ENCODE data around the gene NRXN3. TPM values are rescaled to one million over a fixed set of nuclear protein-coding genes. Genes with fewer than 3 reads are reported as not detected.

NRXN3 gene
- total and polyA plus RNA-seq, 2 experiments from 2014 or later, result 0.08 to 0.11 TPM

DNA sequence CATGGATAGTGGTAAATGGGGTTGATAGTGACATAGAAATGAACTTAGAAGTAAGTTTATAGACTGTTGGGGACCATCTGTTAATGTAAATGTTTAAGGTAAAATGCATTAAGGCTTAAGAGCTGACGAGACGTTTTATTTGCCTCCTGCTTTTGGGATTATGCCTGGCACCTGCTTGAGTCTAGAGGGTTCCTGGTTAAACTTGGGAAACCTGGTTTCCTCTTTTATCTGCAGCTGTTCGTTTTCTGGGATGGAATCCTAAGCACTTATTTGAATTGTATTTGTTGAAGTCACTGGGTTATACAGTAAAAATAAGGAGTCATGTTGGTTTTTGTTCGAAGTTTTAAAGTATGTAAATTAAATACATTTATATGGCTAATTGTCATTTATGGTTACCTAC is 914.7 kb downstream of the NRXN3 start:
- no peak overlapping the region for H2AFZ ChIP-seq
- DNase-seq, result no peak
- no peaks in the 10 kb centered on the region for H4K20me1 ChIP-seq (ENCODE audit: insufficient read depth)
- no peak overlapping the region for H3K27ac ChIP-seq
- 17 to 20% methylated on average over 4 of the region's 4 CpGs for WGBS, 2 experiments (ENCODE audit: low coverage in 1 of 2, low lambda C conversion rate in 2 of 2, missing lambda C conversion rate in 2 of 2)
- no peaks in the 10 kb centered on the region for H3F3A ChIP-seq (ENCODE audit: insufficient read depth)
- H3K9me3 ChIP-seq (ENCODE audit: low read depth), result no peaks in the 10 kb centered on the region
- no peaks in the 10 kb centered on the region for H3K9me2 ChIP-seq (ENCODE audit: insufficient read depth)
- H3K9ac ChIP-seq, result no peak overlapping the region
- no peaks in the 10 kb centered on the region for H3K4me1 ChIP-seq (ENCODE audit: insufficient read depth)
- no peaks in the 10 kb centered on the region for H3K36me3 ChIP-seq (ENCODE audit: low read depth)
- no peaks in the 10 kb centered on the region for H3K79me2 ChIP-seq (ENCODE audit: insufficient read depth)
- H3K4me3 ChIP-seq, result no peak overlapping the region
- TF ChIP-seq EZH2 (IDR thresholded peaks at IDR 0.05; ENCODE audit: insufficient read depth, poor library complexity, severe bottlenecking), result no peak
- no peak for TF ChIP-seq EZH2phosphoT487 (IDR thresholded peaks at IDR 0.05; ENCODE audit: insufficient read depth, low read depth)
- no peak overlapping the region for H3K4me2 ChIP-seq (ENCODE audit: unreplicated experiment)
- in situ Hi-C loops (cut with MboI), result no loop called here
- no peaks in the 10 kb centered on the region; the same call in 1 of the 2 replicates for H3K27me3 ChIP-seq (replicated peaks; ENCODE audit: insufficient read depth)

DNA sequence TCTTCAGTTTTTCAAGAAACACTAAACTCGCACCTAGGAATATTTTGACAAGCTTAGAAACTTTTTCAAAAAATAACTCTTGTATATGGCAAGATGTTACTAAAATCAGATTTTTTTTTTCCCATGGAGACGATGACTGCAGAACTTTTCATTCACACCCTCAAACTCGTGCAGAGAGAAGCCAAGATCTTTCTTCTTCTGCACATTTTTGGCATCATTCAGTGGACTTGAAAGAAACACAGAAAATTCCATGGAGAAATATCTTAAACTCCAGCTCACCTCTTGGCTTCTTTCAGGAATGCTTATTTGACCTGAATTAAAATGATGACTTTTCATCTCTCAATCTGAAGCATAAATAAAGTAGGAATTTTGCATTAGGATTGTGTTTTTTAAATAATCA is 919.4 kb downstream of the NRXN3 start:
- no peaks in the 10 kb centered on the region for H4K20me1 ChIP-seq (ENCODE audit: insufficient read depth)
- H3K9me3 ChIP-seq (ENCODE audit: low read depth), result no peaks in the 10 kb centered on the region
- H3K27me3 ChIP-seq (replicated peaks; ENCODE audit: insufficient read depth), result no peaks in the 10 kb centered on the region; the same call in 1 of the 2 replicates
- no peak for DNase-seq
- in situ Hi-C loops (cut with MboI), result no loop called here
- H3K4me1 ChIP-seq (ENCODE audit: insufficient read depth), result no peaks in the 10 kb centered on the region
- H3K9me2 ChIP-seq (ENCODE audit: insufficient read depth), result no peaks in the 10 kb centered on the region
- H3K27ac ChIP-seq, result no peak overlapping the region
- H3K79me2 ChIP-seq (ENCODE audit: insufficient read depth), result no peaks in the 10 kb centered on the region
- 7 to 8% methylated on average over 3 of the region's 3 CpGs for WGBS, 2 experiments (ENCODE audit: low coverage in 1 of 2, low lambda C conversion rate in 2 of 2, missing lambda C conversion rate in 2 of 2)
- H3K4me3 ChIP-seq, result no peak overlapping the region
- H3K4me2 ChIP-seq (ENCODE audit: unreplicated experiment), result no peak overlapping the region
- no peaks in the 10 kb centered on the region for H3F3A ChIP-seq (ENCODE audit: insufficient read depth)
- no peak overlapping the region for H2AFZ ChIP-seq
- H3K9ac ChIP-seq, result no peak overlapping the region
- H3K36me3 ChIP-seq (ENCODE audit: low read depth), result no peaks in the 10 kb centered on the region
- no peak for TF ChIP-seq EZH2phosphoT487 (IDR thresholded peaks at IDR 0.05; ENCODE audit: insufficient read depth, low read depth)

DNA sequence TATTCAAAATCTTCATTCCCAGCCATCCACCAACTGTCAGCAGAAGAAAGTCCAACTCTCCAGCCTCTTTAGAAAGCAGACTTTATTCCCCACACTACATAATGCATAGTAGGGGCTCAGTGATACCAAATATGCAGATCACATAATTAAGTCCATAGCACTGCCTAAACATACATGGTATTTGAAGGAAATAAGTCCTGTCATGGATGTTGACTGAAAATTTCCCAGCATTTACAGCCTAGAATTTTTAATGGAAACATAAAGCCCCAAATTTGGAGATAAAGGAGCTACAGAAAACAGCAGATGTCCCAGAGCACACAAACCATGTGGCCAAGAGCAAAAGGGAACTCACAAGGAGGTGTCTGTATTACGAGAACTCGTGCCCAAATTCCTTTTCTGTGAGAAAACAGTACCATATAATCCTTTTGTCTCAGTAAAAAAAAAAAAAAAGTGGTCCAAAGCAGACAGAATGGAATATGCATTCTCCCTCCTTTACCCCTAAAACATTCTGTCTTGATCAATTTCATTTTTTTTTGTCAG is 920.5 kb downstream of the NRXN3 start:
- no peak overlapping the region for H3K4me2 ChIP-seq (ENCODE audit: unreplicated experiment)
- no peak for TF ChIP-seq EZH2 (IDR thresholded peaks at IDR 0.05; ENCODE audit: insufficient read depth, poor library complexity, severe bottlenecking)
- no peak for TF ChIP-seq EZH2phosphoT487 (IDR thresholded peaks at IDR 0.05; ENCODE audit: insufficient read depth, low read depth)
- 0 to 4% methylated on average over 2 of the region's 2 CpGs for WGBS, 2 experiments (ENCODE audit: low coverage in 1 of 2, low lambda C conversion rate in 2 of 2, missing lambda C conversion rate in 2 of 2)
- H3K27ac ChIP-seq, result no peak overlapping the region
- in situ Hi-C loops (cut with MboI), result no loop called here
- H3K9ac ChIP-seq, result no peak overlapping the region
- no peaks in the 10 kb centered on the region for H3K79me2 ChIP-seq (ENCODE audit: insufficient read depth)
- H3K27me3 ChIP-seq (replicated peaks; ENCODE audit: insufficient read depth), result no peaks in the 10 kb centered on the region; the same call in 1 of the 2 replicates
- H3K4me1 ChIP-seq (ENCODE audit: insufficient read depth), result no peaks in the 10 kb centered on the region
- no peaks in the 10 kb centered on the region for H3F3A ChIP-seq (ENCODE audit: insufficient read depth)
- no peaks in the 10 kb centered on the region for H3K9me2 ChIP-seq (ENCODE audit: insufficient read depth)
- H3K9me3 ChIP-seq (ENCODE audit: low read depth), result no peaks in the 10 kb centered on the region
- no peak overlapping the region for H2AFZ ChIP-seq
- no peak overlapping the region for H3K4me3 ChIP-seq
- no peak for DNase-seq
- H4K20me1 ChIP-seq (ENCODE audit: insufficient read depth), result no peaks in the 10 kb centered on the region
- H3K36me3 ChIP-seq (ENCODE audit: low read depth), result no peaks in the 10 kb centered on the region

DNA sequence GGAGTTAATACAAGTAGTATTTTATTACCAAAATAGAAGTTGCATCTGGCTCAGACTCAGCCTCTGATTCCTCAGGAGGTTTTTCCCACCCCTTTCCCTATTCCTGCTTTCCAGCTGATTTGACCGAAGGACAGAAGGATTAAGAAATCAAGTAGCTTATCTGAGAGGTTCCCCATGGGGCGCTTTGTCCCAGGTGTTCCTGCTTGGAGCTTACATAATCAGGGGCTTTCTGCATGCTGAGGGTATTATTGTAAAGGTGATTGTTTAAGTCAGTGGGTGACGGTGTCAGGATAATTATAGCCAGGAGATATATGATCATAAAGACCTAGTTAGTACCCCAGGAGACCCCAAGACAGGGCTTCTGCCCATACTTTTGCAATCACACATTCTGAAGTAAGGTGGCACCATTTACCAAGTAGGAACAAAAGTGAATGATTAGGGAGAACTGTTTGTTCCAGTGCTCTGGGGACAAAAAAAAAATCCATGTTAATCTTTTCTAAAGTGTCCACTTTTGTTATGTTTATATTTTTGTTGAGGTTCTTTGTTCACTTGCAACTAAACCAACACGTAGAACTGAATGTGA is 921.3 kb downstream of the NRXN3 start:
- Histone ChIP-seq H3K9me2 (ENCODE audit: insufficient read depth) (no peaks in the 10 kb centered on the region), H3F3A (ENCODE audit: insufficient read depth) (no peaks in the 10 kb centered on the region), H3K4me2 (ENCODE audit: unreplicated experiment) (no peak overlapping the region), H3K4me1 (ENCODE audit: insufficient read depth) (no peaks in the 10 kb centered on the region), H2AFZ (no peak overlapping the region), H3K9me3 (ENCODE audit: low read depth) (no peaks in the 10 kb centered on the region), H3K9ac (no peak overlapping the region), H3K36me3 (ENCODE audit: low read depth) (no peaks in the 10 kb centered on the region), H3K4me3 (no peak overlapping the region), H3K27ac (no peak overlapping the region), H3K79me2 (ENCODE audit: insufficient read depth) (no peaks in the 10 kb centered on the region), H3K27me3 (replicated peaks; ENCODE audit: insufficient read depth) (no peaks in the 10 kb centered on the region; the same call in 1 of the 2 replicates), H4K20me1 (ENCODE audit: insufficient read depth) (no peaks in the 10 kb centered on the region)
- no peak for TF ChIP-seq EZH2 (IDR thresholded peaks at IDR 0.05; ENCODE audit: insufficient read depth, poor library complexity, severe bottlenecking)
- no peak for TF ChIP-seq EZH2phosphoT487 (IDR thresholded peaks at IDR 0.05; ENCODE audit: insufficient read depth, low read depth)
- DNase-seq, result no peak
- 12 to 20% methylated on average over 4 of the region's 4 CpGs for WGBS, 2 experiments (ENCODE audit: low coverage in 1 of 2, low lambda C conversion rate in 2 of 2, missing lambda C conversion rate in 2 of 2)
- in situ Hi-C loops (cut with MboI), result no loop called here
